Measurements from ENCODE around the gene MCM10. TPM values are rescaled to one million over a fixed set of nuclear protein-coding genes. Genes with fewer than 3 reads are reported as not detected.

MCM10 gene
- total and polyA plus RNA-seq, 2 of the 8 experiments (the other 6 are each of a cell fraction or from before 2014, with no cell fraction given), result 9.8 to 60.3 TPM

- no peak overlapping the region for H3K4me2 ChIP-seq (ENCODE audit: insufficient read depth in 1 of 2, low read depth in 2 of 2, low read length in 2 of 2)
- H3K9me3 ChIP-seq (ENCODE audit: insufficient read depth in 2 of 2, low read depth in 1 of 2, low read length in 1 of 2), result no peaks in the 10 kb centered on the region
- H3K14ac ChIP-seq (ENCODE audit: insufficient read length), result no peak overlapping the region
- WGBS, 2 experiments (ENCODE audit: extremely low coverage in 1 of 2, insufficient coverage in 1 of 2, insufficient read length in 1 of 2, insufficient replicate concordance in 2 of 2, low coverage in 1 of 2, low lambda C conversion rate in 2 of 2, missing lambda C conversion rate in 1 of 2), result 92% methylated on average over 3 of the region's 3 CpGs; no CpG with 5 or more reads in 1 of the 2 experiments
- no peak overlapping the region for H3K9ac ChIP-seq (replicated peaks in 1 of 4; ENCODE audit: extremely low read depth in 1 of 4, low read depth in 3 of 4, low read length in 3 of 4)
- no peak overlapping the region for H2BK5ac ChIP-seq (ENCODE audit: low read depth, low read length)
- H2AK5ac ChIP-seq (ENCODE audit: low read depth, low read length), result no peak overlapping the region
- H3K4ac ChIP-seq (replicated peaks; ENCODE audit: insufficient read length, low read depth, low read length), result no peak overlapping the region
- no peak overlapping the region for H3K27ac ChIP-seq (ENCODE audit: low read depth, low read length)
- H3K4me3 ChIP-seq (ENCODE audit: extremely low read depth in 1 of 4, insufficient read depth in 2 of 4, low read depth in 3 of 4, low read length in 4 of 4), result no peak overlapping the region
- H2BK20ac ChIP-seq (ENCODE audit: low read length), result no peak overlapping the region
- H3K79me1 ChIP-seq (ENCODE audit: low read depth, low read length), result peaks cover 8% of the 10 kb centered on the region
- ChIA-PET POLR2A (ENCODE audit: partially characterized antibody) (interaction anchor here (1.0 to 1.1 kb wide), 2 partner anchors 12 to 13 kb away, joined by 3 to 5 read pairs; no protein-coding TSS in a partner anchor), CTCF (ENCODE audit: partially characterized antibody) (interaction anchor here (0.6 kb wide), 1 partner anchor 1114 kb away, joined by 3 read pairs; no protein-coding TSS in a partner anchor)
- TF ChIP-seq NRF1 (IDR thresholded peaks at IDR 0.05; ENCODE audit: low read depth, low read length) (no peak), ASH2L (IDR thresholded peaks at IDR 0.05; ENCODE audit: low read length) (no peak), GTF2F1 (IDR thresholded peaks at IDR 0.05; ENCODE audit: borderline replicate concordance, low read depth, low read length) (no peak), RXRA (IDR thresholded peaks at IDR 0.05; ENCODE audit: insufficient read depth, low read depth, low read length) (no peak), SUZ12 (IDR thresholded peaks at IDR 0.05; ENCODE audit: low read length) (no peak), KDM5A (IDR thresholded peaks at IDR 0.05; ENCODE audit: low read length) (no peak), SP2 (IDR thresholded peaks at IDR 0.05; ENCODE audit: low read length) (no peak), SRF (IDR thresholded peaks at IDR 0.05; ENCODE audit: low read depth, low read length) (no peak), MAFK (IDR thresholded peaks at IDR 0.05; ENCODE audit: low read depth, low read length) (no peak), ZNF274 (IDR thresholded peaks at IDR 0.05; ENCODE audit: borderline replicate concordance, extremely low read depth, low read length) (no peak), EP300 (IDR thresholded peaks at IDR 0.05; ENCODE audit: borderline replicate concordance in 1 of 2, low read depth in 2 of 2, low read length in 2 of 2) (no peak), NANOG (IDR thresholded peaks at IDR 0.05; ENCODE audit: insufficient read depth, low read depth, low read length, poor library complexity, severe bottlenecking) (no peak)
- DNase-seq (ENCODE audit: low read depth in 1 of 2, low spot score in 2 of 2) (no peak), FAIRE-seq (no peak)
- H3K18ac ChIP-seq (ENCODE audit: extremely low read depth, low read length), result no peak overlapping the region
- peaks cover 14 to 59% of the 10 kb centered on the region in 2 experiments for H3K79me2 ChIP-seq (ENCODE audit: control insufficient read depth in 1 of 2, insufficient read depth in 2 of 2, low read length in 2 of 2)
- H3K56ac ChIP-seq (replicated peaks; ENCODE audit: insufficient read length, low read depth, low read length), result no peak overlapping the region
- peaks cover 0 to 3% (median 3%) of the 10 kb centered on the region in 4 experiments; a peak in 3 of 7 replicates for H3K4me1 ChIP-seq (replicated peaks in 1 of 4; ENCODE audit: control insufficient read depth in 3 of 4, insufficient read depth in 4 of 4, low read length in 3 of 4)
- no peak overlapping the region for H4K8ac ChIP-seq (ENCODE audit: extremely low read depth, insufficient read depth, low read length)
- H3K23ac ChIP-seq (ENCODE audit: insufficient read length), result no peak overlapping the region
- peaks cover 9 to 33% (median 27%) of the 10 kb centered on the region in 4 experiments; a peak in 7 of 8 replicates for H3K36me3 ChIP-seq (ENCODE audit: control insufficient read depth in 2 of 4, insufficient read depth in 4 of 4, low read length in 3 of 4)
- no peak overlapping the region for H2BK15ac ChIP-seq (ENCODE audit: low read length)
- H4K5ac ChIP-seq (ENCODE audit: insufficient read length, low read depth, low read length), result no peak overlapping the region
- H2AFZ ChIP-seq (ENCODE audit: low read length), result no peak overlapping the region
- H3K23me2 ChIP-seq (ENCODE audit: low read depth, low read length), result peaks cover 11% of the 10 kb centered on the region
- no peak overlapping the region for H2BK120ac ChIP-seq (replicated peaks; ENCODE audit: low read depth, low read length)
- H4K91ac ChIP-seq (replicated peaks; ENCODE audit: insufficient read length, low read length), result no peak overlapping the region
- H4K20me1 ChIP-seq (replicated peaks in 1 of 2; ENCODE audit: control insufficient read depth in 1 of 2, insufficient read depth in 2 of 2, low read length in 2 of 2), result peaks cover 8 to 13% of the 10 kb centered on the region in 2 experiments
- no peak overlapping the region for H2BK12ac ChIP-seq (ENCODE audit: low read depth, low read length)
- no peaks in the 10 kb centered on the region for H3K27me3 ChIP-seq (replicated peaks in 1 of 4; ENCODE audit: control insufficient read depth in 3 of 4, extremely low read depth in 1 of 4, insufficient read depth in 3 of 4, low read length in 3 of 4)
These were observed 2.5 kb downstream of the MCM10 start for GRCh38 chr10:13163859-13164258.

All from H1 (cell line).